Upper lobe of left lung (tissue), 6 donors: ENCODE data around the gene PARP9. TPM values are rescaled to one million over a fixed set of nuclear protein-coding genes. Genes with fewer than 3 reads are reported as not detected.

Experiments
- ATAC-seq, 2 donors: fragments of 200-7000 bp; cut with Tn5 transposase; one replicate each; pipeline ENCODE4 v1.9.1; 2022; ENCODE audit warnings: mild to moderate bottlenecking in 2 of 2, moderate library complexity in 2 of 2; ENCODE audit not compliant: low FRiP score in 2 of 2
- DNase-seq, 2 donors: peaks; one replicate each; pipeline ENCODE4 v3.0.0-alpha.2; 2019 to 2020
- H3K27ac ChIP-seq, 4 donors: fragments of 200-600 bp; sonication (generic); one replicate each; pipeline ENCODE4 v1.5.1; 2016 to 2019
- H3K27me3 ChIP-seq, 4 donors: fragments of 200-600 bp; sonication (generic); one replicate each; pipeline ENCODE4 v1.5.1; 2017 to 2019
- H3K36me3 ChIP-seq, 4 donors: fragments of 200-600 bp; sonication (generic); one replicate each; pipeline ENCODE4 v1.5.1; 2016 to 2019
- H3K4me1 ChIP-seq, 4 donors: fragments of 200-600 bp; sonication (generic); one replicate each; pipeline ENCODE4 v1.5.1; 2018 to 2019
- H3K4me3 ChIP-seq, 4 donors: fragments of 200-600 bp; sonication (generic); one replicate each; pipeline ENCODE4 v1.5.1; 2017 to 2019; ENCODE audit warnings: mild to moderate bottlenecking in 2 of 4, moderate library complexity in 1 of 4
- H3K9me3 ChIP-seq, 4 donors: fragments of 200-600 bp; sonication (generic); one replicate each; pipeline ENCODE4 v1.5.1; 2018 to 2019
- EP300 ChIP-seq, 4 donors: sonication (generic); formaldehyde crosslinking; IDR thresholded peaks; one replicate each; pipeline ENCODE4 v1.5.1; 2017; ENCODE audit warnings: antibody characterized with exemption in 4 of 4, control low read depth in 2 of 4
- POLR2A ChIP-seq, 4 donors: fragments of 450-650 bp; IDR thresholded peaks; one replicate each; pipeline ENCODE4 v1.5.1; 2016 to 2017; ENCODE audit warnings: antibody characterized with exemption in 4 of 4, mild to moderate bottlenecking in 2 of 4
- POLR2AphosphoS5 ChIP-seq, 2 donors: sonication (generic); formaldehyde crosslinking; IDR thresholded peaks; one replicate each; pipeline ENCODE4 v1.5.1; 2017; ENCODE audit warnings: antibody characterized with exemption in 2 of 2
- WGBS, 2 donors: methylation state at CpG; one replicate each; pipeline ENCODE4 v1.1.5; 2017 to 2018; 5-methylcytosine and 5-hydroxymethylcytosine counted together
- total RNA-seq, 6 donors: library from RNA; depleted of rRNA in 4 of 6; stranded (reverse); fragments of >200 nt in 4 of 6; gene quantifications; one replicate each; pipeline versions ENCODE4 v1.1.0 to v1.2.1, GENCODE V29; 2016 to 2021
- TF ChIP-seq, protein P1 (sequence below), 6 experiments: fragments of 450-650 bp in 4 of 6; fragments of 200-600 bp in 2 of 6; sonication (generic) in 2 of 6; IDR thresholded peaks; one replicate each; pipeline ENCODE4 v1.5.1; 2016 to 2019; ENCODE audit warnings: antibody characterized with exemption in 6 of 6
- donor health status: DM: no; HTN: no; CAD: no; lungs with moderate emphysema.
- donor health status: DM: no; HTN: yes; CAD: no; lungs with severe emphysema.

Gene PARP9
- total RNA-seq, 6 donors from 2014 or later: 49.2 to 70.8 (median 58.0) TPM

DNA sequence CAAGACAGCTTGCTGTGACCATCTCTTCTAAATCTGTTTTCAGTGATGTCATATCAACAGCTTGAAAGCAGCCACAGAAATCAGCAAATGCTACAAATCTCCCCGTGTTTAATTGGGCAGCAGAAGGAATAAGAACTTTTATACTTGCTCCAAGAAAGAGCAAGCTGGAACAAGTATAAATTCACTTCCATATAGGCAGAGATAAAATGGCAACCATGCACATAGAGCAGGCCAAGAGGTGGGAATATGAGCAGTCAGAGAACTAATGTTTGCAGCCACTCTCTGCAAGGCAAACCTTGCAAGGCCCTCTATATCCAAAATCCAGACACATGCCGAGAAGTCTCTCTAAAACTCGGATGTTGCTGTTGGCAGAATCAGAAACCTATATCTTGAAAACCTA is 16.0 kb downstream of the PARP9 start:
- Histone ChIP-seq H3K27me3 (no peaks in the 10 kb centered on the region), H3K27ac (no peak overlapping the region), H3K36me3 (peaks cover 38 to 97% (median 85%) of the 10 kb centered on the region in 4 donors), H3K4me1 (no peaks in the 10 kb centered on the region), H3K4me3 (no peak overlapping the region), H3K9me3 (no peaks in the 10 kb centered on the region)
- WGBS, 2 donors: 73 to 93% methylated on average over 3 of the region's 3 CpGs
- TF ChIP-seq POLR2A (IDR thresholded peaks at IDR 0.05): no peak
- TF ChIP-seq POLR2AphosphoS5 (IDR thresholded peaks at IDR 0.05): no peak
- TF ChIP-seq, protein P1, sequence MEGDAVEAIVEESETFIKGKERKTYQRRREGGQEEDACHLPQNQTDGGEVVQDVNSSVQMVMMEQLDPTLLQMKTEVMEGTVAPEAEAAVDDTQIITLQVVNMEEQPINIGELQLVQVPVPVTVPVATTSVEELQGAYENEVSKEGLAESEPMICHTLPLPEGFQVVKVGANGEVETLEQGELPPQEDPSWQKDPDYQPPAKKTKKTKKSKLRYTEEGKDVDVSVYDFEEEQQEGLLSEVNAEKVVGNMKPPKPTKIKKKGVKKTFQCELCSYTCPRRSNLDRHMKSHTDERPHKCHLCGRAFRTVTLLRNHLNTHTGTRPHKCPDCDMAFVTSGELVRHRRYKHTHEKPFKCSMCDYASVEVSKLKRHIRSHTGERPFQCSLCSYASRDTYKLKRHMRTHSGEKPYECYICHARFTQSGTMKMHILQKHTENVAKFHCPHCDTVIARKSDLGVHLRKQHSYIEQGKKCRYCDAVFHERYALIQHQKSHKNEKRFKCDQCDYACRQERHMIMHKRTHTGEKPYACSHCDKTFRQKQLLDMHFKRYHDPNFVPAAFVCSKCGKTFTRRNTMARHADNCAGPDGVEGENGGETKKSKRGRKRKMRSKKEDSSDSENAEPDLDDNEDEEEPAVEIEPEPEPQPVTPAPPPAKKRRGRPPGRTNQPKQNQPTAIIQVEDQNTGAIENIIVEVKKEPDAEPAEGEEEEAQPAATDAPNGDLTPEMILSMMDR (IDR thresholded peaks at IDR 0.05): no peak
- TF ChIP-seq EP300 (IDR thresholded peaks at IDR 0.05): no peak
- no peak for ATAC-seq
- DNase-seq: no peak

DNA sequence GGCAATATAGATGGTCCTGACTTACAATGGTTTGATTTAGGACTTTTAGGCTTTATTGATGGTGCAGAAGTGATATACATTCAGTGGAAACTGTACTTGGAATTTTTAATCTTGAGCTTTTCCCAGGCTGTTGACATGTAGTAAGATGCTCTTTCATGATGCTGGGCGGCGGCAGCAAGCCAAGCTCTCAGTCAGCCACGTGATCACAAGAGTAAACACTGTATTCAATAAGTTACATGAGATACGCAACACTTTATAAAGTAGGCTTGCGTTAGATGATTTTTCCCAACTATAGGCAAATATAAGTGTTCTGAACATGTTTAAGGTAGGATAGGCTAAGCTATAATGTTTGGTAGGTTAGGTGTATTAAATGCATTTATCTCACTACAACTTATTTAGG is 17.9 kb downstream of the PARP9 start:
- ATAC-seq (no peak), DNase-seq (no peak)
- H3K9me3 ChIP-seq: no peaks in the 10 kb centered on the region
- no peak overlapping the region for H3K27ac ChIP-seq
- 87 to 90% methylated on average over 5 of the region's 5 CpGs for WGBS, 2 donors
- H3K4me1 ChIP-seq: no peaks in the 10 kb centered on the region
- TF ChIP-seq POLR2A (IDR thresholded peaks at IDR 0.05) (no peak), EP300 (IDR thresholded peaks at IDR 0.05) (no peak), POLR2AphosphoS5 (IDR thresholded peaks at IDR 0.05) (no peak)
- TF ChIP-seq, protein P1 (IDR thresholded peaks at IDR 0.05): no peak
- peaks cover 34 to 98% (median 82%) of the 10 kb centered on the region in 4 donors for H3K36me3 ChIP-seq
- H3K4me3 ChIP-seq: no peak overlapping the region
- no peaks in the 10 kb centered on the region for H3K27me3 ChIP-seq

DNA sequence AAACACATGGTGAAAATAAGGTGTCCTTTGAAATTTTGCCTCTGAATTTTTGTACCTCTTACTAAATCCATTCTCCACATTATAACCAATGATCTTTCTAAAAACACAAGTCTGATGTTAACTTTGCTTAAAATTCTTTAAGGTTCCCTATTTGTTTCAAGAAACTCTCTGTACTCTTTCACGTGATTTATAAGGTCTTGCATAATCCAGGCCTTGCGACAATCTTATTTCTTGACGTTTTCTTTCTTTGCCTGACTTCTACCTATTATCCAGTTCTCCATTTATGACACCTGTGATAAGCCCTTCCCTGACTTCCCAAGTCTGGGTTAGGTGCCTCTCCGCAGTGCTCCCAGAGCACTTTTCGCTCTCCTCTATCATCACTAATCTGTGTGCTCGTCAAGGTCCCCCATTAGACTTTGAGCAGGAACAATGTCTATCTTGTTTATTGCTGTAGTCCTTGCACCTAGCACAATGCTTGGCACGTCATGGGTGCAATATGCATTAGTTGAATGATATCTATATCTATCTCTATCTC is 25.1 kb downstream of the PARP9 start:
- ATAC-seq: no peak
- 78 to 83% methylated on average over 7 of the region's 7 CpGs for WGBS, 2 donors
- Histone ChIP-seq H3K36me3 (peaks cover 28 to 97% (median 61%) of the 10 kb centered on the region in 4 donors), H3K9me3 (no peaks in the 10 kb centered on the region), H3K27ac (no peak overlapping the region), H3K27me3 (no peaks in the 10 kb centered on the region), H3K4me1 (peaks cover 0 to 4% (median 0%) of the 10 kb centered on the region in 4 donors), H3K4me3 (no peak overlapping the region)
- DNase-seq: no peak
- TF ChIP-seq POLR2AphosphoS5 (IDR thresholded peaks at IDR 0.05) (no peak), EP300 (IDR thresholded peaks at IDR 0.05) (no peak), POLR2A (IDR thresholded peaks at IDR 0.05) (no peak)
- TF ChIP-seq, protein P1 (IDR thresholded peaks at IDR 0.05): no peak

DNA sequence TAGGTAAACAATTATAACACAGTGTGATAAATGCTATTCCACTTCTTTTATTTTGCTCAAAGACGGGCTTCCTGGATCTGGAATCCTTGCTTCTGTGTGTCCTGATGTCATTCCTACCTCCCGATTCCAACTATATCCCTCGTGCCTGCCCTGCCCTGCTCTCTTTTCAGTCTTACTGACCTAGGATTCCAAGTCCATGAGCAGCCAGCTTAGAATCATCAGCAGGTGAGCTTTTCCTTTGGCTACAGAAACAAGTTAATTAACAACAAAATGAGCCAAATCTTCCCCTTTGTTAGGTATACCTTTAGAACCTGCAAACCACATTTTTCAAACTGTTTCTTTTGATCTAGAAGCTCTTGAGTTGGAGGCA is 27.5 kb downstream of the PARP9 start:
- no peak for DNase-seq
- Histone ChIP-seq H3K36me3 (peaks cover 46 to 98% (median 66%) of the 10 kb centered on the region in 4 donors), H3K4me3 (no peak overlapping the region), H3K27ac (no peak overlapping the region), H3K27me3 (no peaks in the 10 kb centered on the region), H3K9me3 (no peaks in the 10 kb centered on the region), H3K4me1 (peaks cover 0 to 4% (median 0%) of the 10 kb centered on the region in 4 donors)
- no peak for ATAC-seq
- 78 to 88% methylated on average over 3 of the region's 3 CpGs for WGBS, 2 donors
- TF ChIP-seq EP300 (IDR thresholded peaks at IDR 0.05): no peak
- TF ChIP-seq, protein P1 (IDR thresholded peaks at IDR 0.05): no peak

DNA sequence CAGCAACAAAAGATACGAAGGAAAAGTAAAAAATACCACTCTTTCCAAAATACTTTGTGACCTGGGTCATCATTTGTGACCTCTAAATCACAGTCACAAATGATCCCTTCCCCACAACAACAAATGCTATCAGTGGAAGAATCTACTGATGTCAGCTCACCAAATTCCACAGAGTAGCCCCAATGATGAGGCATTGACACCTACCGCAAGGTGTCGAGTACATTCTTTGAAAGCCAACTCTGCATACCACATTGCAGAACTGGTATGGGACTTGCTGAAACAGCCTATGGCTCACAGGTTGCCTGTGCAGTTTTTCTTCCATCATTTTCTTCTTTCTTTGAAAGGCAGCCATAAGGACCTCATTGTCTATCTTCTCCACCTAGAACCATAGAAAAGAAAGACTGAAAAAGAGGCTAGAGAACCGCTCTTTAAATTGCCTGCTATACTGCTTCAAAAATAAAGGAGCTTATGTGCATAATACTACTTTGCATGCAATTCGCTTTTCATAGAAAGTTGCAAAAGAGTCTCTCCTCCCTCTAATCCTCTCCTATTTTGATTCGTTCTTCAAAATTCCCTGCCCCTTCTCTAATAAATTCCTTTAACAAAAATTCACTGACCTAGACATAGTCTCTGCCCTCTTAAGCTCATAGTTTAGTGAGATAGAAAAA is 28.0 kb downstream of the PARP9 start:
- WGBS, 2 donors: 94 to 95% methylated on average over 6 of the region's 6 CpGs
- Histone ChIP-seq H3K27ac (no peak overlapping the region), H3K27me3 (no peaks in the 10 kb centered on the region), H3K4me1 (peaks cover 0 to 4% (median 0%) of the 10 kb centered on the region in 4 donors), H3K36me3 (peaks cover 47 to 98% (median 68%) of the 10 kb centered on the region in 4 donors), H3K4me3 (no peak overlapping the region), H3K9me3 (no peaks in the 10 kb centered on the region)
- TF ChIP-seq, protein P1 (IDR thresholded peaks at IDR 0.05): no peak
- no peak for TF ChIP-seq POLR2A (IDR thresholded peaks at IDR 0.05)
- TF ChIP-seq EP300 (IDR thresholded peaks at IDR 0.05): no peak
- TF ChIP-seq POLR2AphosphoS5 (IDR thresholded peaks at IDR 0.05): no peak
- no peak for DNase-seq
- no peak for ATAC-seq
